Islet of Langerhans (tissue), 1 donor: ENCODE measurements around the gene ANKS1A.
"Not testable (repeated sequence)": the region's sequence is repeated elsewhere in the genome, so short reads cannot be mapped to it uniquely, and the experiment has no call there.

Experiments used
- FAIRE-seq: peaks from one replicate; lab custom pipeline; 2011; peaks lifted over from hg19 to GRCh38; lab: Jason Lieb, UNC

ANKS1A gene

DNA sequence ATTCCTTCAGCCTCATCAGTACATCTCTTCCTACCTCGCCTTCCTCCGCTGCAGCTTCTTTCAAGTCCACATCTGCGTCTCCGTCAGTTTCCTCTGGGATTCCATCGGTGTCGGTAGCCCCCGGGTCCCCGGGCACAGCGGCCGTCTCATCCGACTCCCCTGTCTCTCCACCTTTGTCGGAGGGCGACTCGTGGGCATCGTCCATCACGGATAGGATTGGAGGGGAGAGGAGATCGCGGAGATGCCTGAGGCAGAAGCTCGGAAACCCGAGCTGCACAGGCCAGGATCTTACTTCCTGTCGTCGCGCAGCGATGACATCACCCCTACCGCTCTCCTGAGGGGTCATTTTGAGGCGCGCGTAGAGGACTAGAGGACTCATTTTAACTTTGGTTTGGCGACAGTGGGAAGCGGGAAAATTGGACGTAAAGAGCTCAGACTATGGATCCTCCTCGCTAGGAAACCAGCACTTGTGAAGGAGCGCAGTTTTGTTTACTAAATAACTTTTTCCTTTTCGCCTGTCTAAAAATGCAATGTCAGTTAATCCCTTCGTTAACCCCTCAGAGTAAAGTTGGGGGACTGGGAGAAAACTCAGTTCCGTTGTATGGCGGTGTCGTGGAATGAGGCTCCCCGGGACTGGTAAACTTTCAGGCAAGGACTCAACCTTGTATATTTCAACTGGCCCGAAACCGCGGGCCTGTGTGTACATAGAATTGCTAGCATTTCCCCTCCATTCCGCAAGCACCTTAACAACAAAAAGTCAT lies 1.1 kb upstream of the ANKS1A start, which contains the start of gene TAF11:
TSS of gene TAF11 (minus strand) at position 290 of the 761 bp plus-strand sequence. CDS start at position 205, 85 bp downstream.
- no peak for FAIRE-seq

DNA sequence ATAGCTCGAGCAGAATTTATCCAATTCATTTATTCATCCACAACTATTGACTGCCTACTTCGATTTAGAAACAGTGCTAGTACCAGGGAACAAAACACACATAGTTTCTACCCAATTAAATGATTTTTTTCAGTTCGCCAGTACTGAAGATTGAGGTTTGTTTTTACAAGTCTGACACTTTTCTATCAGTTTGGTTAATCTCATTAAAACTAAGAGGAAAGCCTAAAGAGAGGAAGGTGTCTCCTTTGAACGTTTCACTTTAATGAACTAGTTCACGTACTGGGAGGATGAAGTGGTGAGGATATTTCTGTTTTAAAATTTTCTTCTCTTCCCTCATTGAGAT lies 570 bp upstream of the ANKS1A start:
- FAIRE-seq, result no peak

DNA sequence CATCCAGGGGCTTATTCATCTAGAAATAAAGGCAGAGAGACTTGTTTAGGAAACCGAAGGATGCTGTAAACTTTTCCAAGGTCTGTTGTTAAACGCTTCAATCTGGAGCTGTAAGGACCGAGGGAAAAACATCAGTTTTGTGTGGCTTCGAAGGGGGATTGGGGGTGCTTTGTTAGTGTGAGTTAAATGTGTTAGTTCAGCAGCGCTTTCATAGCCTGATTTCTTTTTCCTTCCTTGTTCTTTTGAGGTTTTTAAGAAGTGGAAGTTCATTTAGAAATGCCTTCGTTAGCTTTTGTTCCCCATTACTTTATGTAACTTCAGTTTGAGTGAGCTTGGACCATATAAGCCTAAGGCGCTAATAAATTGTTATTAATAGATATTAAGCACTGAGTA lies 1.5 kb downstream of the ANKS1A start:
- FAIRE-seq, result no peak

DNA sequence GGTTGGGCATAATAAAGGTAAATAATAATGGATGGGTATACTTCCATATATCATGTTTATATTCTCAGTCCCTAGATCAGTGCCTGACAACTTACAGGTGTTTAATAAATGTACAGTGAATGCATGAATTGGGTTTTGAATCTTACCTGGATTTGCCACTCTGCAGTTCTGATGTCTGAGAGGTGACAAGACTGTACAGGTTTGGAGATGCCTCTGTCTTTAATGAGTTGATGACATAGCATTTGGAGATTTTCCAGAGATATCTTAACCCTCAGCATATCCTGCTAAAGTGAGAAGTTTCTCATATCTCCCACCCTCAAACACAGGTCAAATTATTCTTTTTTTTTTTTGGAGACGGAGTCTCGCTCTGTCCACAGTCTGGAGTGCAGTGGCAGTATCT lies 2.2 kb downstream of the ANKS1A start:
- no peak for FAIRE-seq

DNA sequence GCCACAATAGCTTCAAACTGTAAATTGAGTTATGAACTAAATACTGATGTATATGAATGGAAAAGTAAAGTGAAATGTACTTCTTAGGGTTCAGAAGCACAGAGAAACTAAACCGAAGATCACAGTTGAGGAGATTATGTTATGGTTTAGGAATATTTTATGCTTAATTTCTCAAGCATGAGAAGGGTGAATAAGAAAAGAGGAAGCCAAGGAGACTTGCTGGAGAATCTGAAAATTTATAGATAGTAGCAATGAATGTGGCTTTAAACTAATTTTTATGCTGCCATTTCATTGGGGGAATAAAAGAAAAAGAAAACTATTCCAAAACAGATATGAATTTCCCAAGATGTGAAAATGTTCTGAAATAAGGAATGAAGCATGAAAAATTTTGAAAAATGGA lies 5.6 kb downstream of the ANKS1A start:
- FAIRE-seq, result no peak

DNA sequence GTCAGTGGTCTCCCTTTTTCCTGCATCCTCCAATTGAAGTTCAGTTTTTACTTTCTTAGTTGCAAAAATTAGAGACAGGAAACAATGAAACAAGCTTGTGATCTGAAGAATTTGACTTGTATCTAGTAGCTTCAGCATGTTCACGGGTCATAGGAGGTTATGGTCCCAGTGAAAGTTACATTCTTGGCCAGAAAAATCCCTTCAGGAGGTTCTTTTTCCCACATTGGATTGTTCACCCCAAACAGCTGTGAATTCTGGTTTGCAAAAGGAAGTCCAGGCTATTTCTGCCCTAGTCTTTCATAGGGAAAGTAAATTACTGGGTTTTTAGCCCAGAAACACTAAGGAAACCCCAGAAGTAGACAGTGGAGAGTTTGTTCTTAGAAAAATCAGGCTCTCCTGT lies 8.1 kb downstream of the ANKS1A start:
- FAIRE-seq, result no peak

DNA sequence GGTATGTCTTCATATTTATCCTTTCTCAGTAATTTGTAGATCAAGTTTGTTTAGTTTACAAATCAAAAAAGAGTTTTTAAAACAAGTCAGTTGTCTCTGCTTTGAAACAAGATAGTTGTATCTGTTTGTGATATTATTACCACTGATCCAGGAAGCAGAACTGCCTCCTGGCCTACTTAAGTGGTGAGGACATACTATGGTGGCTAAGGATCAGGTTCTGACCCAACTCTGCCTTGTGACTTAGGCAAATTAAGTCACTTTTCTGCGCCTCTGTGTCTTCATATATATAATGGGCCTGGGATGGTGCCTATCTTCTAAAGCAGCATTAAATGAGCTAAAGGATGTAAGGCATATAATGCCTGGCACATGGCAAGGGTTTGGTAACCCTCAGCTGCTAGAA lies 8.7 kb downstream of the ANKS1A start:
- FAIRE-seq, result no peak

DNA sequence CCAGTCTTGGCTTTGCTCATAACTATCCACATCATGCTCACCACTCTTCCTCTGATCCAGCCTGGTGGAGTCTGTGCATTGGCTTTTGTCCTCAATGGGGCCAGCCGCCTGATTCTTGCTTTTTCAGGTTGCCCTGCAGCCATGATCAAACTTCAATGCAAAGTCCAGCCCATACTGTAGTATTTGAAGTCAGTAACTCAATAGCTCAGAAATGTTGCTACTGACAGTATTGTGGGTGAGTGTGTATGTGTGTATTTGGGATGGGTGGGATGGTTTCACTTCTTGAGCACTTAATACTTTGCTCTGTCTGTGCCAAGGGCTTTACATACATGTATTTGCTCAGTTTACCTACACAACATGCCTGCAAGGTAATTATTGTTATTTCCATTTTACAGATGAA lies 10.7 kb downstream of the ANKS1A start:
- FAIRE-seq, result not testable (repeated sequence)

DNA sequence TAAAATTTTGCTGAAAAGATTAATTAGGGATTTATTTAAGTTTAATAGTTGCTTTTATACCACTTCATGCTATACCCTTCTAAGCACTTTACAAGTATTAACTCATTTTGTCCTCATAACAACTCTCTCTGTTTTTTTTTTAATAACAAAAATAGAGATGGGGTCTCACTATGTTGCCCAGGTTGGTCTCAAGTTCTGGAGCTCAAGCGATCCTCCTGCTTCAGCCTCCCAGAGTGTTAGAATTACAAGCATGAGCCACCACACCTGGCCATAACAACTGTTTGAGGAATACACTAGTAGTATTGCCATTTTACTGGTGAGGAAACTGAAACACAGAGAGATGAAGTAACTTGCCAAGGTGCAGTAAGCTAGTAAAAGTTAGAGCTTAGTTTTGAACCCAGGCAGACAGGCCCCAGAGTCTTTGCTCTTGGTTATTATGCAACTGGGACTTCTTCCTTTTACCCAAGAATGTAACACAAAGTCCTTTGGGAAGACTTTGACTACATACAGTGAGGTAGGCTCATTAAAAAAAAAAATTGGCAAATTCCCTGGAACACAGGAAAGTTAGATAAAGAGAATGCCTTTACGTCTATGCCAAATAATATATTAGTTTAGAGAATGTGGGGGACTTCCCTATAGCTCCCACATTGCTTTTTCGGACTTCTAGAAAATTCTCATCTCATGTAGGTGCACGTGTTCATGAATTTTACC lies 11.4 kb downstream of the ANKS1A start:
- FAIRE-seq, result no peak

DNA sequence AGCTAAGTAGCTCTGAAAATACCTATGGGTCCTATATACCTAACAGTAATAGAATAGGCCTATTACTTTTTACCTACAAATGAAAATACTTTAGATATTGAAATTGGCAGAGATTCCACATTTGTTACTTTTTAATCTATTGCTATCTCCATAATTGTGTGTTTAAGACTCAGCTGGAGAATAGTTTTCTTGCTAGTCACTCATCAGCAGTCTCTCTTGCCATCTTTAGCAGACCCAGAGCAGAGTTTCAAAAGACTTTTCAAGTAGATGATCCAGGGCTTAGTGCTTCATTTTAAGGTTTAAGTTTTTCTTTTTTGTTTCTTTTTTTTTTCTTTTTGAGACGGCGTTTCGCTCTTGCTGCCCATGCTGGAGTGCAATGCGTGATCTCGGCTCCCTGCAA lies 12.9 kb downstream of the ANKS1A start:
- FAIRE-seq, result no peak

DNA sequence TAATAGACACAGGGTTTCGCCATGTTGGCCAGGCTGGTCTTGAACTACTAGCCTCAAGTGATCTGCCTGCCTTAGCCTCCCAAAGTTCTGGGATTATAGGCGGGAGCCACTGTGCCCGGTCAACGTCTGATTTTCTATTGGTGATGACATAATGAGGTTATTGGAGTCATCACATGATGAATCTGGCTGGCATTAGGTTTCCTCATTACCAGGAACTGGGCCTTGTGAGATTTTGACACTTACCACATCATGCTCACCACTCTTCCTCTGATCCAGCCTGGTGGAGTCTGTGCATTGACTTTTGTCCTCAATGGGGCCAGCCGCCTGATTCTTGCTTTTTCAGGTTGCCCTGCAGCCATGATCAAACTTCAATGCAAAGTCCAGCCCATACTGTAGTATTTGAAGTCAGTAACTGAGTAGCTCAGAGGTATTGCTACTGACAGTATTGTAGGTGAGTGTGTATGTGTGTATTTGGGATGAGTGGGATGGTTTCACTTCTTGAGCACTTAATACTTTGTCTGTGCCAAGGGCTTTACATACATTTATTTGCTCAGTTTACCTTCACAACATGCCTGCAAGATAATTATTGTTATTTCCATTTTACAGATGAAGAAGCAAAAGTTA lies 16.0 kb downstream of the ANKS1A start:
- FAIRE-seq, result no peak

DNA sequence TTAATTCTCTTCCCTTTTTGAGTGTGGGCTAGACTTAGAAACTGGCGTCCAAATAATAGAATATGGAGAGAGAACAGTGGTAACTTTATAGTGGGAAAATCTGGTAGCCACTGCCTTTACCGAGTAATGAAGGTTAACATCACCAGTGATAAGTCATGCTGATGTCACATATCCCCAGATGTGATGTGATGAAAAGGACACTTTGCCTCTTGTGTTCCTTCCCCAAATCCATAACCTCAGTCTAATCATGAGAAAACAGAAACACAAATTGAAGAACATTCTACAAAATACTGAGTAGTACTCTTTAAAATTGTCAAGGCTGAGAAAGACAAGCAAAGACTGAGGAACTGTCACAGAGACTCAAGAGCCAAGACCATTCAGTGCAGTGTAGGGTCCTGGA lies 17.8 kb downstream of the ANKS1A start:
- FAIRE-seq, result no peak

DNA sequence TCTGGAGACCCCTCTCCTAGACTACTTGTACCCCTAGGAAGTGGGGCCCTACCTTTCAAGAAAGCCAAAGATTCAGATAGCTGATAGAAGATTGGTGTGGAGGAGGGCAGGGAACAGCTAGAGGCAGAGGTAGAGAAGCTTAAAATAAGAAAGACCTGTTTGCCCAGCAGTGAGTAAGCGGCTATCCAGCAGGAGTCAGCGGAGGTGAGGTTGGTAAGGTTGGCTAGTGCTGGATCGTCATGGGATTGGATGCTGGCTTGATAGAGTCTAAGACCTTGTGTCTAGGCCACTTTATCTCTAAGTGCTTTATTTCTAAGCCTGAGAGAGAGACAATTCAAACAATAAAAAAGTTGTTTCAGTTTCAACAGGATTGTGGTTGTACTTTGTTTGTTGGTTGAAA lies 19.1 kb downstream of the ANKS1A start:
- FAIRE-seq, result no peak

DNA sequence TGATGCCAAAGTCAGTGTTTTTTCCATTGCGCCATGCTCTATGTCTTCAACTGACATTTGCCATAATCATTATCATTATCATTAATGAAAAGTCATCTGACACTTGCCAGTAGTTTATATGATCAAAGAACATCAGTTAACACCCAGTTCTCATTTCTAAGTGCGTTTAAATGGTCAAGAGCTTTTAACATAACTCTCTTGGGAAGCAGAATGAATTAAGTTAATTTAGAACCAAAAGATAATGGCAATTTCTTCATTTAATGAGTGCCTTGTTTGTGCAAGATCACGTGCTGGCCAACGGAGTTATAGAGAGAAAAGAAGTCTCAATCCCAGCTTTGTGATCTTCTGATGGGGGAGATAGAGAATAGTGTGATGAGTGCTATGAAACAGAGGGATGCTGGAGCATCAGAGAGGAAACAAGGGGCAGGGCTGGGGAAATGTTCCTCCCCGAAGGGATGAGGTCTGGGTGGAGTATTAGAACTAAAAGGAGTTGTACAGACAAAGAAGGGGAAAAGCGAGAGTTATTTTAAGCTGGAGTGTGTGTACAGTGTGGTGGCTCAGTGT lies 20.3 kb downstream of the ANKS1A start:
- no peak for FAIRE-seq

DNA sequence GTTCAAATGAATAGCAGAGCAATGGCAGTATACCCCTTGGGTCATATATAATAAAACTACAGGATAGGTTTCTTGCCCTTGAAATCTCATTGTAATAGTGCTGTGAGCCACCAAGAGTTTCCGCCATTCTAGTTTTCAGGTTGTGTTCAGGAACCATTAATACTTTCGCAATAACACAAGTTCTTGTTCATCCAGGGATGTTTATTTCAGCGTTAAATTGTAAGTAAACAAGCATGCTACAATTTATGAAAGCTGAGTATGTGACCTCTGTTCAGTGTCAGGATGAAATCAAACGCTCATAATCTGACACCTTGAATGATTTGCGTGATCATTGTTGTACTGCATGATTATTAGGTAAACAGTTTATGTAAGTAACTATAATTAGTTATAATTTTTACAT lies 22.8 kb downstream of the ANKS1A start:
- no peak for FAIRE-seq

DNA sequence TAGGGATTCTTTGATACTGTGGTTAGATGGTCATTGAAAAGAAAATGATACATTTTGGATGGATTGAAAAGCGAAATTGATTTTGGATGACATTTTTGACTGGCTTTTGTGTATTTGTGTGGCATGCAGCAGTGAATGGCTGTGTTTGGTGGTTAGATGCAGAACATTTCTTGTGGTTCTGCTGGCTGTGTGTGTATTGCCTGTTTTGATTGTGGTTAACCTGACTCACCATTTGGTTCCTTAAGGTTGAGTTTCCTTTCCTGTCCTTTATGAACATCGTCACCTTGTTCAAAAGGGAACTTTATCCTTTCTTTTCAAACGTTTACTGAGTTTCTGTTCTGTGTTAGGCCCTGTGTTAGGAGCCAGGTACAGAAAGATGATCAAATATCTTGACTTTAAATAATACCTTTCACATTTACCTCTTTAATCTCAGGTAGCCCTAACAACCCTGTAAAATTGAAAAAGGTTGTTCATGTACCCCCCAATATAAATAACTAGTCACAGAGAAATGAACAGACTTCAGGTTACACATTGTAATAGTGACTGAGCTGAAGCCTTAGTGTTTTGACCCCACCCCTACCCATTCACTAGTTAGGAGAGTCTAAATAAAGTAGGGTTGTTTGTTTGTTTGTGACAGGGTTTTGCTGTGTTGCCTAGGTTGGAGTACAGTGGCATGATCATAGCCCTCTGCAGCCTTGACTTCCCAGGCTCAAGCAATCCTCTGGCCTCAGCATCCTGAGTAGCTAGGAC lies 23.8 kb downstream of the ANKS1A start:
- no peak for FAIRE-seq

DNA sequence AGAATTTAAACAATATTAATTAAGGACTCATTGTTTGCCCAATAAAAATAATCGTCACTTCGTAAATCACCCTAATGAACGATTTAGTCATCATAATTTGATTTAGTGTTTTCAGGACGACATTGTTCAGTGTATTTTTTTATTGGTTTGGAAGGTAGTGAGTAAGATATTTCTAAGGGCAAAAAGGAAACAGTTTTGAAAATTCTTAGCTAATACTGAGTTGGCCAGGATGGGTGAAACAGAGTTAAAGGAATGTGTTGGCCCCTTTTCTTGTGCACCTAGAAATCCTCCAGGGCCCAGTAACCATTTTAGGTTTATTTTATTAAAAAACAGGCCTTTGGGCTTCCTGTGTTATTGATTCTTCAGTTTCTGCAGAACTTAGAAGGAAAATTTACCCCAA lies 25.3 kb downstream of the ANKS1A start:
- FAIRE-seq, result no peak

DNA sequence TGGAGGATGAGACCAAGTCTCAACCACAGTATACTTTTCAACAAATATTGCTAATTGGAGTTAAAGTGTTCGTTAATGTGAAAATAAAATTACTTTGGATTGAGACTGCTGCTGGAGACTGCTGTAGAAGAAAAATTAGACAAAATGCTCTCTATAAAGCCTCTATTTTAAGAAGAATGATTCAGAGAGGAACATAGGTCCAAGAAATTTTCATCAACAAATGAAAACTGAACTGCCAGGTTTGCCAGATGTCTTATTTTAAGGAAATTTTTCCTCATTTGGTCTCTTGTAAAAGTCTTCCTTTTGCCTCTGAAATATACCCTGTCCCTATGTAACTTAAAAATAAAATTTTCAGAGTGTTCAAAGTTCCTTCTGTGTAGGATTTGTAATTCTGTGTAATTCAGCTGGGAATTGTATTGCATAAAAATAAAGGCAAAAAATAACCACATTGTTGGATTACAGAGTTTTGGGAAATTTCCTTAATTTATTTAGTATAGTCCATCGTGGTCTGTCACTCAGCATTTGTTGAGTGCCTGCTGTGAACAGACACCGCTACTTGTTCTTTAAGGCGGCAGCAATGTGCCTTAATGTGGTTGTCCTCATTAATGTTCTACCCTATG lies 27.4 kb downstream of the ANKS1A start:
- no peak for FAIRE-seq

DNA sequence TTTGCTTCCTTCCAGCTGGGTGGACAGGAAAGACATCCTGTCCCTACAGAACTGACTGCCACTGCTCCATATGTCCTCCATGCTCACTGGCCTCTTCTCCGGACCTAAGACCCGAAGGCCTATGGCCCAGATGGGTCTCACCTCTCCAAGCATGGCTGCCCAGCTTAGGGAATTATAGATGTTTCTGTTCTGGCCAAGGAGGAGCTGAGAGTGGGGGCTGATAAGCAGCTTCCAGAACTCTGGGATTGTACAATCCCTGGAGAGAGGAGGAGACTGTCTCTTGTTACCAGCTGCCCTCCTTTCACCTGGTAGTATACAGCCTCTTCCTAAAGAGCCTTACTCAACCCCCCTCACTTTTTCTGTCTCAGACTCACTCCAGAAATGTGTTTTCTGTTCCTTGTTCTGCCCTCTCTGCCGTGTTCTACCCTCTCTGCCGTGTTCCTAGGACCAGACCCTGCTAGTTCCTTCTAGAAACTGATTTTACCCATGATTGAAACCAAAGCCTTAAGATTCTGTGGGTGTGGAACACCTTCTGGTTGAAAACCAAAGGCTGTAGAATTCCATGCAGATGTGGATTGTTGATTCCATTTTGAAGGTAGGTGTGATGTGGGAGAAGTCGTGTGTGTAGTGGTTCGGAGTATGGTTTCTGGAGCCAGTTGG lies 28.7 kb downstream of the ANKS1A start:
- no peak for FAIRE-seq

DNA sequence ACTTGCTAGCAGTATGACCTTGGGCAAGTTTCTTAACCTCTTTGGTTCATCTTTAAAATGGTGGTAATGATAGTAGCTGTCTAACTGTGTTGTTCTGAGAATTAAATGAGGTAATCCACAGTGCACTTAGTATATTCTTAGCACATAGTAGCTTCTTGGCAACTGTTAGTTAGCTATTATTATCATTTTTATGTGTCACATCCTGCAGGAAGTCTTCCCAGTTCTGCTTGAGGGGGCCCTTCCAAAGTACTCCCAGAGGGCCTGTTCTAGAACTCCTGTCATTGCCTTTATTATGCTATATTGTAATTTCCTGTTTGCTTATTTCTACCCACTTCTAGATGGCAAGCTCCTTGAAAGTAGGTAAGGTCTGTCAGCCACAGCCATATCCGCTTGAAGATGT lies 30.6 kb downstream of the ANKS1A start:
- no peak for FAIRE-seq

DNA sequence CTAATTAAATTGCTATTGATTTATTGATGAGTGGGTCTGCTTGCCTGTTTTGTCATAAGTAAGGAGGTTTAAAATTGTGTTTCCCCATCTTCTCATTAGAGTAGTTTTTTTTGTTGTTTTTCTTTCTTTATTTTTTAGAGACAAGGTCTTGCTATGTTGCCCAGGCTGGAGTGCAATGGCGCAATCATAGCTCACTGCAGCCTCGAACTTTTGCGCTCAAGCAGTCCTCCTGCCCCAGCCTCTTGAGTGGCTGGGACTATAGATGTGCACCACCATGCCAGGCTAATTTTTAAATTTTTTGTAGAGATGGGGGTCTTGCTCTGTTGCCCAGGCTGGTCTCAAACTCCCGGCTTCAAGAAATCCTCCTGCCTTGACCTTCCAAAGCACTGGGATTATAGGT lies 31.0 kb downstream of the ANKS1A start:
- FAIRE-seq, result no peak
